Ishikawa (cell line): Measurements from ENCODE around the gene CLCF1.

Experiments used
- CEBPB ChIP-seq: IDR thresholded peaks from 2 replicates; pipeline ENCODE4 v1.6.1; 2012
- CREB1 ChIP-seq: IDR thresholded peaks from 2 replicates; pipeline ENCODE4 v1.6.1; 2012; ENCODE audit warnings: low read depth
- EGR1 ChIP-seq: IDR thresholded peaks from 2 replicates; pipeline ENCODE4 v1.6.1; 2012
- EP300 ChIP-seq: IDR thresholded peaks from 2 replicates; pipeline ENCODE4 v1.6.1; 2012; ENCODE audit warnings: borderline replicate concordance
- FOXM1 ChIP-seq: IDR thresholded peaks from 2 replicates; pipeline ENCODE4 v1.6.1; 2012; ENCODE audit warnings: low read depth, borderline replicate concordance
- NFIC ChIP-seq: IDR thresholded peaks from 2 replicates; pipeline ENCODE4 v1.6.1; 2012
- RAD21 ChIP-seq: IDR thresholded peaks from 2 replicates; pipeline ENCODE4 v1.6.1; 2012; ENCODE audit warnings: low read depth
- TAF1 ChIP-seq: IDR thresholded peaks from 2 replicates; pipeline ENCODE4 v1.6.1; 2012; ENCODE audit warnings: low read depth, mild to moderate bottlenecking
- TCF12 ChIP-seq: IDR thresholded peaks from 2 replicates; pipeline ENCODE4 v1.6.1; 2012; ENCODE audit warnings: low read depth
- TEAD4 ChIP-seq: IDR thresholded peaks from 2 replicates; pipeline ENCODE4 v1.6.1; 2012
- YY1 ChIP-seq: IDR thresholded peaks from 2 replicates; pipeline ENCODE4 v1.6.1; 2012; ENCODE audit warnings: low read depth
- ZBTB7A ChIP-seq: IDR thresholded peaks from 2 replicates; pipeline ENCODE4 v1.6.1; 2012; ENCODE audit warnings: low read depth
- TF ChIP-seq, protein P1 (sequence below): IDR thresholded peaks from 2 replicates; pipeline ENCODE4 v1.6.1; 2012; ENCODE audit warnings: low read depth, mild to moderate bottlenecking
- TF ChIP-seq, protein P2 (sequence below): IDR thresholded peaks from 2 replicates; pipeline ENCODE4 v1.6.1; 2012
- TF ChIP-seq, protein P3 (sequence below): IDR thresholded peaks from 2 replicates; pipeline ENCODE4 v1.6.1; 2012

CLCF1 gene

DNA sequence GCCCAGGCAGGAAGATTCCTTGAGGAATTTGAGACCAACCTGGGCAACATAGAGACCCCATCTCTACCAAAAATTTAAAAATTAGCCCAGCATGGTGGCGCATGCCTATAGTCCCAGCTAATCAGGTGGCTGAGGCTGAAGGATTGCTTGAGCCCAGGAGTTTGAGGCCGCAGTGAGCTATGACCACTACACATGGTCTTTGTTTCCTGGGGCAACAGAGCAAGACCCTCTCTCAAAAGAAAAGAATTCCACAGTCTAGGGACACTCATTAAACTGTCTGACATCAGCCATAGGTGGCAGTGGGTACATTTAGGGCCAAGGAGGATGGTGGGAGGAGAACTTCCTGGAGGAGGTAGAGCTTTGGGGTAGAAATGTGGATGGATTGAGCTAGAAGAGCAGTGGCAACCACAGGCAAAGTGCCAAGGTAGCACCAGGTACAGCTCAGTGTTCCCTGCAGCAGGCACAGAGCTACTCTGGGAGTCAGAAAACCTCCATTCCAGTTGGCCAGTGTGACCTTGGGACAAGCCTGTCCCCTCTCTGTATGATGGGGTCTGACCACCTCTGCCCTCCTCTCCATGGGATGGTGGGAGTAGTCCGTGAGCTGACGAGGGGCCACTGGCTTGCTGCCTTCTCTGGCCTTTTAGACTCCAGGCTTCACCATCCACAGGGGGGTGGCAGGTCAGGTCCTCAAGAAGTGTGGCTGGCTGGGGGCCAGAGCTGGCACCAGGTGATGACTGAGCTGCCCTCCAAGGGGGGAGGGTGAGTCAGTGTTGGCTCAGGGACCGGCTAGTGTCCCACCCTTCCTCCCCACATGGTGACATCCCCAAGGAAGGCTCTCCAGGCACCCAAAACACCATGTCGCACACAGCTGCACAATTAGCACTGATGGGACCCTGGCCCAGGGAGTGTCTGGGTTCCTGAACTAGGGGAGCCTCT, 3.7 kb upstream of the CLCF1 start:
- TF ChIP-seq NFIC (peak; percentile 77), TCF12 (no peak), EP300 (peak; percentile 42; the same call in 1 of the 2 replicates), ZBTB7A (no peak), TEAD4 (no peak)
- TF ChIP-seq, protein P1, sequence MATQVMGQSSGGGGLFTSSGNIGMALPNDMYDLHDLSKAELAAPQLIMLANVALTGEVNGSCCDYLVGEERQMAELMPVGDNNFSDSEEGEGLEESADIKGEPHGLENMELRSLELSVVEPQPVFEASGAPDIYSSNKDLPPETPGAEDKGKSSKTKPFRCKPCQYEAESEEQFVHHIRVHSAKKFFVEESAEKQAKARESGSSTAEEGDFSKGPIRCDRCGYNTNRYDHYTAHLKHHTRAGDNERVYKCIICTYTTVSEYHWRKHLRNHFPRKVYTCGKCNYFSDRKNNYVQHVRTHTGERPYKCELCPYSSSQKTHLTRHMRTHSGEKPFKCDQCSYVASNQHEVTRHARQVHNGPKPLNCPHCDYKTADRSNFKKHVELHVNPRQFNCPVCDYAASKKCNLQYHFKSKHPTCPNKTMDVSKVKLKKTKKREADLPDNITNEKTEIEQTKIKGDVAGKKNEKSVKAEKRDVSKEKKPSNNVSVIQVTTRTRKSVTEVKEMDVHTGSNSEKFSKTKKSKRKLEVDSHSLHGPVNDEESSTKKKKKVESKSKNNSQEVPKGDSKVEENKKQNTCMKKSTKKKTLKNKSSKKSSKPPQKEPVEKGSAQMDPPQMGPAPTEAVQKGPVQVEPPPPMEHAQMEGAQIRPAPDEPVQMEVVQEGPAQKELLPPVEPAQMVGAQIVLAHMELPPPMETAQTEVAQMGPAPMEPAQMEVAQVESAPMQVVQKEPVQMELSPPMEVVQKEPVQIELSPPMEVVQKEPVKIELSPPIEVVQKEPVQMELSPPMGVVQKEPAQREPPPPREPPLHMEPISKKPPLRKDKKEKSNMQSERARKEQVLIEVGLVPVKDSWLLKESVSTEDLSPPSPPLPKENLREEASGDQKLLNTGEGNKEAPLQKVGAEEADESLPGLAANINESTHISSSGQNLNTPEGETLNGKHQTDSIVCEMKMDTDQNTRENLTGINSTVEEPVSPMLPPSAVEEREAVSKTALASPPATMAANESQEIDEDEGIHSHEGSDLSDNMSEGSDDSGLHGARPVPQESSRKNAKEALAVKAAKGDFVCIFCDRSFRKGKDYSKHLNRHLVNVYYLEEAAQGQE, result no peak
- TF ChIP-seq, protein P2, sequence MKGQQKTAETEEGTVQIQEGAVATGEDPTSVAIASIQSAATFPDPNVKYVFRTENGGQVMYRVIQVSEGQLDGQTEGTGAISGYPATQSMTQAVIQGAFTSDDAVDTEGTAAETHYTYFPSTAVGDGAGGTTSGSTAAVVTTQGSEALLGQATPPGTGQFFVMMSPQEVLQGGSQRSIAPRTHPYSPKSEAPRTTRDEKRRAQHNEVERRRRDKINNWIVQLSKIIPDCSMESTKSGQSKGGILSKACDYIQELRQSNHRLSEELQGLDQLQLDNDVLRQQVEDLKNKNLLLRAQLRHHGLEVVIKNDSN, result no peak

DNA sequence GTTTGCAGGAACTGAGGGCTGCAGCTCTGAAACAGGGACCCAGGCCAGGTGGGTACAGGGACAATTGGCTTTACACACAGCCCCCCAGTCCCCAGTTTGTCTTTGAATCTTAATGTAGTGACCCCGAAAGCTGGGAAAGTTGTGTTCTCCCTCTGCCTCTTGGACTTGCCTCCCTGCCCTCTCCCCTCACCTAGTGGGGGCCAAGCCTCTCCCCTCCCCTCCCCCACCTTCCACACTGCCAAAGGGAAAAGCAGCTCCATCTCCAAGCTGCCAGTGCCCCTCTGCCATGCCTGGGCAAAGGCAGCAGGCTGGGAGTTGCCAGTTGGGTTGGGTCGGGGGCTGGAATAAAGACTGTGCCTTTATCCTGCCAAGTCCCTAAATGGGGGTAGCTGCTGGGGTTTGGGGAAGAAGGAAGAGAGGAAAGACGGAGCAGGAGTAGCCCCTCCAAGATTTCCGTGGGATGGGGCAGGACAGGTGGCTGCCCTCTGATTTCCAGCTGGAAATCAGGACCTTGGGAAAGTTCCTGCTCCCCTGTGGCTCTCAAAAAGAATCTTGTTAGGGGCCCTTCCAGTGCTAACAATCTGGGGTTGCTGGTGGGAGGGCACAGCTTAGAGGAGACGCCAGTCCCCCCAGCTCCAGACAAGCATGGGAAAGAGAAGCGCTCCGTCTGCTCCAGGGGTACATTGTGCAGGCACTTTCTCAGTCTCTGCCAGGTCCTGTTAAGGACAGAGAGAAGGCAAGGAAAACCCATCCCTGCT, 2.8 kb upstream of the CLCF1 start:
- TF ChIP-seq ZBTB7A, result no peak
- no peak for TF ChIP-seq CREB1
- TF ChIP-seq EP300, result no peak
- TF ChIP-seq, protein P1, result no peak
- no peak for TF ChIP-seq EGR1
- TF ChIP-seq FOXM1, result no peak
- TF ChIP-seq RAD21, result no peak
- TF ChIP-seq, protein P2, result no peak
- TF ChIP-seq NFIC, result no peak
- no peak for TF ChIP-seq TCF12
- TF ChIP-seq, protein P3, sequence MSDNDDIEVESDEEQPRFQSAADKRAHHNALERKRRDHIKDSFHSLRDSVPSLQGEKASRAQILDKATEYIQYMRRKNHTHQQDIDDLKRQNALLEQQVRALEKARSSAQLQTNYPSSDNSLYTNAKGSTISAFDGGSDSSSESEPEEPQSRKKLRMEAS, result no peak
- no peak for TF ChIP-seq TEAD4
- no peak for TF ChIP-seq TAF1
- TF ChIP-seq CEBPB, result no peak
- TF ChIP-seq YY1, result no peak

DNA sequence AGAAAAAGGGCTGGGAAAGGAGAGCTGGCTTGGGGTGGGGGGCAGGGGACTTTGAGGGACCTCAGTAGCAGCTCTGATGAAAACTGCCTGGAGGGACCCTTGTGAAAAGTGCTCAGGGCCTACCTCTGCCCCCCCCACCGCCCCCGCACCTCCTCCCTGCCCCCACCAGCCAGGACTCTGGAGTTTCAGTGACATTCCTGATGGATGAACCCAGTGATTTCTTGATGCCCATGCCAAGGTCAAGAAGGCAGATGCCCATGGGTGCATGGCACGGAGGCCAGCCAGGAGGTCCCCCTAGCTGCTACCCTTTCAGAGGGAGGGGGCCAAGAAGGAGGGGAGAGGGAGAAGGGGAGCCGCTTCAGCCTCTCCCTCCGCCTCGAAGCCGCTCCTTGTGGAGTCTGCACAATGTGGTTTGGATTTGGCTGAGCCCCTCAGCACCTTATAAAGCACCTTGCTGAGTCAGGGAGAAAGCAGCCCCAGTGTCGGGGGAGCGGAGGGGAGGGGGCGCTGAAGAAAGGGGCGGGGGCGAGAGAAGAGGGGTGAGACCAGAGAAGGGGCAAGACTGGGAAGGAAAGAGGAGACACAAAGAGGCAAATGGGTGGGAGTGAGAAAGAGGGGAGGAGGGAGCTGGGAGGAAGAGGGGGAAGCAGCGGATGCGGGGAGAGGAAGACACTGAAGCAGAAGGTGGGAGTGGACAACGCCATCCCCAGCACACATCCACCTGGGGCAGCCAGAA, 2.1 kb upstream of the CLCF1 start:
- TF ChIP-seq TAF1 (no peak), CREB1 (no peak), TEAD4 (no peak)

DNA sequence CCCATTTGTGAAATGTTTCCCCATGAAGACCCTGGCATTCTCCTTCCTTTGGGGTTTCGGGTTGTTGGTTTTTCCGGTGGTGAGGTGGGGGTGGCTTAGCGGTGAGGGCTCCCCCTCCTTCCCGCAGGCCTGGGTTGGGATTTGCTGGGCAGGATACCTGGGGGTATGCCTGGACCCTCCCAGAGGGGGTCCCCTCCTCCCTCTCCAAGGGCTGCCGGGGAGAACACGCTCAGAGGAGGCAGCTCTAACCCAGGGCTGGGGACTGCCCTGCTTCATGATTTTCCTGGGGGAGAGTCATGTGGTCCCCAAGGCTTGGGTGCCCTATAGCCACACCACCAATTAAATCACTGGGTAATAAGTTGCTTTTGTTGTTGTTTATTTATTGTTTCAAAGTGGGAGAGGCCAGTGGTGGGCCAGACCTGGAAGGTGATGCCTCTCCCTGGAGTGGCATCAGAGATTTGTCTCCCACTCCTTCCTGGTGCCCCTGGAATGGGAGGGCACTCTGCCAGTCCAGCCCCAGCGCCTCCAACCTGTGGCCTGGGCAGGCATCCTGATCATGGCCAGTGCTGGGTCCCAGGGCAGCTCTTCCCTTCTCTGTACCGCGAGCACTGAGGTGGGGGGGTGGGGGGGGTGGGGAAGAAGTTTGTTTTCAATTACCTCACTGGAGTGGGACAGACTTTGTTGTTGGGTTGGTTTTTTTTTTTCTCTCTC, 1.3 kb upstream of the CLCF1 start:
- TF ChIP-seq YY1 (0 out of 2 replicates have a peak, but pooled peaks have one; percentile 1), TAF1 (no peak), EGR1 (no peak), TCF12 (no peak), ZBTB7A (peak; percentile 73), CREB1 (no peak), NFIC (no peak), TEAD4 (no peak), RAD21 (no peak)
- TF ChIP-seq, protein P3, result no peak
- TF ChIP-seq, protein P1, result no peak
- TF ChIP-seq, protein P2, result no peak
